A673 (cell line): ENCODE results near the gene CAMSAP2. TPM values are rescaled to one million over a fixed set of nuclear protein-coding genes. Genes with fewer than 3 reads are reported as not detected.

ENCODE experiments used
- BruUV-seq: library from RNA; stranded (reverse); fragments of 400-500 nt; replicated peaks from 2 replicates; lab custom pipeline; 2021; lab: Mats Ljungman, UMichigan
- CTCF ChIA-PET: fragments of 300-600 bp; sonication (Branson Sonifier 250); formaldehyde crosslinking; loops from one replicate; lab custom pipeline; 2022; ENCODE audit warnings: antibody characterized with exemption; lab: Charles Lee
- POLR2A ChIA-PET: fragments of 300-600 bp; sonication (Branson Sonifier 250); formaldehyde crosslinking; loops from one replicate; lab custom pipeline; 2022; ENCODE audit warnings: antibody characterized with exemption; ENCODE audit not compliant: low non-redundant PET; lab: Charles Lee
- DNase-seq: peaks from one replicate; pipeline ENCODE4 v3.0.0-alpha.2; 2015; ENCODE audit warnings: low spot score
- H3K27ac ChIP-seq: fragments of 200-600 bp; sonication (generic); 2 replicates; pipeline ENCODE4 v1.5.1; 2016; ENCODE audit warnings: mixed run types, low read depth, mild to moderate bottlenecking, mixed read lengths, antibody characterized with exemption, low read length; ENCODE audit not compliant: poor library complexity, severe bottlenecking
- H3K27me3 ChIP-seq: fragments of 200-600 bp; sonication (generic); replicated peaks from 2 replicates; pipeline ENCODE4 v1.6.1; 2017; ENCODE audit warnings: mixed run types, low read depth, mild to moderate bottlenecking, mixed read lengths, antibody characterized with exemption, low read length; ENCODE audit not compliant: insufficient read depth, poor library complexity
- H3K36me3 ChIP-seq: fragments of 200-600 bp; sonication (generic); 2 replicates; pipeline ENCODE4 v1.6.1; 2016; ENCODE audit warnings: mixed run types, mild to moderate bottlenecking, mixed read lengths, antibody characterized with exemption, low read length; ENCODE audit not compliant: insufficient read depth, poor library complexity, severe bottlenecking
- H3K4me1 ChIP-seq: fragments of 200-600 bp; sonication (generic); 2 replicates; pipeline ENCODE4 v1.6.1; 2017; ENCODE audit warnings: mixed run types, mild to moderate bottlenecking, mixed read lengths, antibody characterized with exemption, low read length; ENCODE audit not compliant: insufficient read depth, poor library complexity, severe bottlenecking
- H3K4me3 ChIP-seq: fragments of 200-600 bp; sonication (generic); 2 replicates; pipeline ENCODE4 v1.5.1; 2016; ENCODE audit warnings: low read depth, mixed run types, mild to moderate bottlenecking, mixed read lengths, low read length; ENCODE audit not compliant: poor library complexity, severe bottlenecking
- H3K9me3 ChIP-seq: fragments of 200-600 bp; sonication (generic); 2 replicates; pipeline ENCODE4 v1.6.1; 2016; ENCODE audit warnings: mixed run types, low read depth, mild to moderate bottlenecking, mixed read lengths, antibody characterized with exemption, low read length; ENCODE audit not compliant: poor library complexity, severe bottlenecking
- EZH2 ChIP-seq: fragments of 200-600 bp; sonication (generic); IDR thresholded peaks from 2 replicates; pipeline ENCODE4 v1.6.1; 2017; ENCODE audit warnings: borderline replicate concordance, low read depth, mild to moderate bottlenecking, mixed read lengths, antibody characterized with exemption, low read length; ENCODE audit not compliant: poor library complexity, severe bottlenecking
- intact Hi-C: fragments of 100-400 bp; cut with micrococcal nuclease; formaldehyde crosslinking; loops from one replicate; pipeline ENCODE4 v1.10.0; 2022; ENCODE audit not compliant: unreplicated experiment
- total RNA-seq: library from RNA; stranded (reverse); gene quantifications from 2 replicates; pipeline ENCODE4 v1.2.3, GENCODE V29; 2021
- TF ChIP-seq, protein P1 (sequence below): fragments of 300-800, 200-600 bp; sonication (generic); conservative IDR thresholded peaks from 2 replicates; pipeline ENCODE4 v1.5.1; 2017; ENCODE audit warnings: low read depth, mild to moderate bottlenecking, antibody characterized with exemption, low read length, moderate library complexity, mixed read lengths

CAMSAP2 gene
- total RNA-seq, 1 experiment from 2014 or later = 39.4 TPM

GRCh38 chr1:200767321-200767720, 28.6 kb downstream of the CAMSAP2 start:
- CTCF ChIA-PET = no interaction called here
- POLR2A ChIA-PET = interaction anchor here (0.6 kb wide), 1 partner anchor 9 kb away, joined by 5 read pairs; no protein-coding TSS in a partner anchor
- Histone ChIP-seq H3K9me3 (no peaks in the 10 kb centered on the region), H3K27me3 (no peaks in the 10 kb centered on the region), H3K4me3 (no peak overlapping the region), H3K27ac (no peak overlapping the region), H3K36me3 (peaks cover 15% of the 10 kb centered on the region), H3K4me1 (no peaks in the 10 kb centered on the region)
- no peak for DNase-seq
- no peak for TF ChIP-seq EZH2
- TF ChIP-seq, protein P1, sequence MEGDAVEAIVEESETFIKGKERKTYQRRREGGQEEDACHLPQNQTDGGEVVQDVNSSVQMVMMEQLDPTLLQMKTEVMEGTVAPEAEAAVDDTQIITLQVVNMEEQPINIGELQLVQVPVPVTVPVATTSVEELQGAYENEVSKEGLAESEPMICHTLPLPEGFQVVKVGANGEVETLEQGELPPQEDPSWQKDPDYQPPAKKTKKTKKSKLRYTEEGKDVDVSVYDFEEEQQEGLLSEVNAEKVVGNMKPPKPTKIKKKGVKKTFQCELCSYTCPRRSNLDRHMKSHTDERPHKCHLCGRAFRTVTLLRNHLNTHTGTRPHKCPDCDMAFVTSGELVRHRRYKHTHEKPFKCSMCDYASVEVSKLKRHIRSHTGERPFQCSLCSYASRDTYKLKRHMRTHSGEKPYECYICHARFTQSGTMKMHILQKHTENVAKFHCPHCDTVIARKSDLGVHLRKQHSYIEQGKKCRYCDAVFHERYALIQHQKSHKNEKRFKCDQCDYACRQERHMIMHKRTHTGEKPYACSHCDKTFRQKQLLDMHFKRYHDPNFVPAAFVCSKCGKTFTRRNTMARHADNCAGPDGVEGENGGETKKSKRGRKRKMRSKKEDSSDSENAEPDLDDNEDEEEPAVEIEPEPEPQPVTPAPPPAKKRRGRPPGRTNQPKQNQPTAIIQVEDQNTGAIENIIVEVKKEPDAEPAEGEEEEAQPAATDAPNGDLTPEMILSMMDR = no peak
- no TSS peak for BruUV-seq
- intact Hi-C loops = no loop called here

DNA sequence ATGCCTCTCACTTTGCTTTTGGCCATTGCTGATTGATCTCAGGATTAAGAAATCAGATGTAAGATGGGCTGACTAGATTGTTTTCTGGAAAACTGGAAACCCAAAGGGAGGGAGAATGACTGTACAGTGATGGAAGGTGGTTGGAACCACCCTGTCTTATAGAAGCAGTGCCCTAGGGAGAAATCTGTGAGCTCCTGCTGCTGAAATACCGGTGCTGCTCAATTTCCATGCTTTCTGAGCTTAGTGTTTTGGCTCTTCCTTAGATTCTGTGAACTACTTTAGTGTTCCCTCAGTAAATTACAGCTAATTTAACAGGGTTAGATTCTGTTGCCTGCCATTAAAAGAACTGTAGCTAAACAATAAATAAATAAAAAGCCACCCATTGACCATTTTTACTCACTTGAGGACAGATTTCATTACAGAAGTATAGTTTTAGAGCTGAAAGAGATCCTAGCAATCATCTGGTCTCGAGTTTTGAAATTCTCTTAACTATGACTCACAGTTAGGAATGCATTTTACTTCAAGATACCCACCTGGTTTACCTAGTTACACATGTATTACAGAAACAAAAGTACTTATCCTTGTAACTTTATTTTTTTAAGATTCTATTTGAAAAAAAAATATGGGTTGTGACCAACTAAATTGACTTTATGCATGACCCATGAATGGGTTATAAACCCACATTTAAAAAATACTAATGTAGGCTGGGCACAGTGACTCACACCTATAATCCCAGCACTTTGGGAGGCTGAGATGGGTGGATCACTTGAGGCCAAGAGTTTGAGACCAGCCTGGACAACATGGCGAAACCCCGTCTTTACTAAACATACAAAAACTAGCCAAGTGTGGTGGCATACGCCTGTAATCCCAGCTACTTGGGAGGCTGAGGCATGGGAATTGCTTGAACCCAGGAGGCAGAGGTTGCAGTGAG, 33.2 kb downstream of the CAMSAP2 start:
- CTCF ChIA-PET = no interaction called here
- DNase-seq = no peak
- POLR2A ChIA-PET = no interaction called here
- H3K36me3 ChIP-seq = peaks cover 10% of the 10 kb centered on the region
- H3K27ac ChIP-seq = no peak overlapping the region
- BruUV-seq = no TSS peak
- intact Hi-C loops = no loop called here
- no peaks in the 10 kb centered on the region for H3K9me3 ChIP-seq
- no peaks in the 10 kb centered on the region for H3K4me1 ChIP-seq
- H3K27me3 ChIP-seq = no peaks in the 10 kb centered on the region
- TF ChIP-seq EZH2 = no peak
- TF ChIP-seq, protein P1 = no peak
- no peak overlapping the region for H3K4me3 ChIP-seq

DNA sequence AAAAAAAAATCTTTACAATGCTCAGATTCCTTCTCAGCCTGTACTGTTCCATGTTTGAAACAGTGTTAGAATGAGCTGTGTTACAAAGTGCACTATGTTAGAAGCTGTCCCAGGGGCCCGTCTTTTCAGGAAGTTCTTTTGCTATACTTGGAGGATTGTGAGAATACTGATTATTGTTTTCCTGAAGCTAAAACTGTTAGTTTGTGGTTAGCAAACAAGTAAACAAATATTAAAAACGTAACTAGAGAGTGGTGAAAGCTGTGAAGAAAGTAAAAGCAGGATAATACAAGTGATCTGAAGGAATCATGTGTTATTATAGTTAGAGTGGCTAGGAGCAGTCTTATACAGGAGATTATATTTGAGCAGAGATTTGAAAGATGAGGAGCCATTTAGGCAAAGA, 35.6 kb downstream of the CAMSAP2 start:
- Histone ChIP-seq H3K4me3 (no peak overlapping the region), H3K27me3 (no peaks in the 10 kb centered on the region), H3K4me1 (no peaks in the 10 kb centered on the region), H3K27ac (no peak overlapping the region), H3K9me3 (no peaks in the 10 kb centered on the region), H3K36me3 (peaks cover 5% of the 10 kb centered on the region)
- ChIA-PET CTCF (interaction anchor here (0.7 kb wide), 1 partner anchor 152 kb away, joined by 3 read pairs; no protein-coding TSS in a partner anchor), POLR2A (no interaction called here)
- intact Hi-C loops = no loop called here
- TF ChIP-seq EZH2 = no peak
- TF ChIP-seq, protein P1 = no peak
- BruUV-seq = no TSS peak
- no peak for DNase-seq
